A673 (cell line): ENCODE measurements around the gene DDN.

Experiments
- EZH2 ChIP-seq: fragments of 200-600 bp; sonication (generic); IDR thresholded peaks from 2 replicates; pipeline ENCODE4 v1.6.1; 2017; ENCODE audit warnings: borderline replicate concordance, low read depth, mild to moderate bottlenecking, mixed read lengths, antibody characterized with exemption, low read length; ENCODE audit not compliant: poor library complexity, severe bottlenecking
- TF ChIP-seq, protein P1 (sequence below): fragments of 300-800, 200-600 bp; sonication (generic); conservative IDR thresholded peaks from 2 replicates; pipeline ENCODE4 v1.5.1; 2017; ENCODE audit warnings: low read depth, mild to moderate bottlenecking, antibody characterized with exemption, low read length, moderate library complexity, mixed read lengths

DNA sequence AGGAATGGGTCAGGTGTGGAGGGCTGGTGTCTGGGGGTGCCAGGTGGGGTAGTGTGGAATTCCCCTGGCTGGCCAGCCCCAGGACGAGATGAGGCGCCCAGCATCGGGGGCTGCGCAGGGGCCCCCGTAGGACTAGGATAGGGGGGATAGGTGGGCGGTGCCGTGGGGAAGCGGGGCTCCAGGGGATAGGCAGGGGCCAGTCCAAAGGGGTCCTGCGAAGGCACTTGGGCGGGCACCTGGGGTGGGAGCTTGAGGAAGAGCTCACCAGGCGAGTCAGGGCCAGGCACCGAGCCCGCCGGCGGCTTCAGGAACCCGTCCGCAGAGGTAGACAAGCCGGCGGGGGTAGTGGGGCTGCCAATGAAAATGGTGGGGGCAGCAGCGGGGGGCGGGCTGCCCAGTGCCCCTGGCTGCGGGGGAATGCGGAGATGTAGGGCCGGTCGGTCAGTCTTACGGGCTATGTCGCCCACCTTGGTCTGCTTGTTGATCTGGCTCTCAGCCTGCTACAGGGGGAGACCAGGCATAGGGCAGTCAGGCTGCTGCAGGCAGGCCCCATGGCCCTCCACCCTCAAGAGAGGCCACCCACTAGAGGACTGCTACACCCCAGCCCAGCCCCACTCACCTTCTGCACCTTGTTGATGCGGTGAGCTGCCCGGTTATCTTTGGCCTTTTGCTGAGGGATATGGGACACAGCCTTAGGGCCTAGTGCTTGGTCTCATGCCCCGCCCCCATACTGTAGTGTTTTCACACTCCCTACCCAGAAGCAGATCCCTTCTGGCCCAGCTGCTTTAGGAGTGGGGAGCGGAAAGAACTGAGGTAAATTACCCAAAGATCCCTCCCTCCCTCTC, 42.1 kb upstream of the DDN start:
- TF ChIP-seq, protein P1, sequence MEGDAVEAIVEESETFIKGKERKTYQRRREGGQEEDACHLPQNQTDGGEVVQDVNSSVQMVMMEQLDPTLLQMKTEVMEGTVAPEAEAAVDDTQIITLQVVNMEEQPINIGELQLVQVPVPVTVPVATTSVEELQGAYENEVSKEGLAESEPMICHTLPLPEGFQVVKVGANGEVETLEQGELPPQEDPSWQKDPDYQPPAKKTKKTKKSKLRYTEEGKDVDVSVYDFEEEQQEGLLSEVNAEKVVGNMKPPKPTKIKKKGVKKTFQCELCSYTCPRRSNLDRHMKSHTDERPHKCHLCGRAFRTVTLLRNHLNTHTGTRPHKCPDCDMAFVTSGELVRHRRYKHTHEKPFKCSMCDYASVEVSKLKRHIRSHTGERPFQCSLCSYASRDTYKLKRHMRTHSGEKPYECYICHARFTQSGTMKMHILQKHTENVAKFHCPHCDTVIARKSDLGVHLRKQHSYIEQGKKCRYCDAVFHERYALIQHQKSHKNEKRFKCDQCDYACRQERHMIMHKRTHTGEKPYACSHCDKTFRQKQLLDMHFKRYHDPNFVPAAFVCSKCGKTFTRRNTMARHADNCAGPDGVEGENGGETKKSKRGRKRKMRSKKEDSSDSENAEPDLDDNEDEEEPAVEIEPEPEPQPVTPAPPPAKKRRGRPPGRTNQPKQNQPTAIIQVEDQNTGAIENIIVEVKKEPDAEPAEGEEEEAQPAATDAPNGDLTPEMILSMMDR, result no peak
- no peak for TF ChIP-seq EZH2
